BLaER1 treated with 17β-estradiol and CSF1 and Interleukin-3, amounts not matched to agents 10 nM and 100 nM (cell line): ENCODE results near the gene CAMKMT.

ENCODE experiments used
- H3K27ac ChIP-seq, 11 experiments: shearing (Covaris generic); formaldehyde crosslinking; 2 replicates each; pipeline ENCODE4 v1.8.1; 2022
- H3K27me3 ChIP-seq, 11 experiments: shearing (Covaris generic); formaldehyde crosslinking; 2 replicates each; pipeline ENCODE4 v1.8.1; 2022
- H3K36me3 ChIP-seq, 11 experiments: shearing (Covaris generic); formaldehyde crosslinking; 2 replicates each; pipeline ENCODE4 v1.8.1; 2022
- H3K4me1 ChIP-seq, 10 experiments: shearing (Covaris generic); formaldehyde crosslinking; 2 replicates each; pipeline ENCODE4 v1.8.1; 2022
- H3K4me2 ChIP-seq, 11 experiments: shearing (Covaris generic); formaldehyde crosslinking; 2 replicates each; pipeline ENCODE4 v1.8.1; 2022
- H3K4me3 ChIP-seq, 10 experiments: shearing (Covaris generic); formaldehyde crosslinking; 2 replicates each; pipeline ENCODE4 v1.8.1; 2022
- H3K9ac ChIP-seq, 11 experiments: shearing (Covaris generic); formaldehyde crosslinking; 2 replicates each; pipeline ENCODE4 v1.8.1; 2022
- H3K9me3 ChIP-seq, 11 experiments: shearing (Covaris generic); formaldehyde crosslinking; replicated peaks in 1 of 11; 2 replicates each; pipeline ENCODE4 v1.8.1; 2022
- H4K20me1 ChIP-seq, 11 experiments: shearing (Covaris generic); formaldehyde crosslinking; 2 replicates each; pipeline ENCODE4 v1.8.1; 2022
- Cebpa-rat ChIP-seq, 11 experiments: shearing (Covaris generic); IDR thresholded peaks; 2 replicates each; pipeline ENCODE4 v1.8.1; 2022

The CAMKMT gene

DNA sequence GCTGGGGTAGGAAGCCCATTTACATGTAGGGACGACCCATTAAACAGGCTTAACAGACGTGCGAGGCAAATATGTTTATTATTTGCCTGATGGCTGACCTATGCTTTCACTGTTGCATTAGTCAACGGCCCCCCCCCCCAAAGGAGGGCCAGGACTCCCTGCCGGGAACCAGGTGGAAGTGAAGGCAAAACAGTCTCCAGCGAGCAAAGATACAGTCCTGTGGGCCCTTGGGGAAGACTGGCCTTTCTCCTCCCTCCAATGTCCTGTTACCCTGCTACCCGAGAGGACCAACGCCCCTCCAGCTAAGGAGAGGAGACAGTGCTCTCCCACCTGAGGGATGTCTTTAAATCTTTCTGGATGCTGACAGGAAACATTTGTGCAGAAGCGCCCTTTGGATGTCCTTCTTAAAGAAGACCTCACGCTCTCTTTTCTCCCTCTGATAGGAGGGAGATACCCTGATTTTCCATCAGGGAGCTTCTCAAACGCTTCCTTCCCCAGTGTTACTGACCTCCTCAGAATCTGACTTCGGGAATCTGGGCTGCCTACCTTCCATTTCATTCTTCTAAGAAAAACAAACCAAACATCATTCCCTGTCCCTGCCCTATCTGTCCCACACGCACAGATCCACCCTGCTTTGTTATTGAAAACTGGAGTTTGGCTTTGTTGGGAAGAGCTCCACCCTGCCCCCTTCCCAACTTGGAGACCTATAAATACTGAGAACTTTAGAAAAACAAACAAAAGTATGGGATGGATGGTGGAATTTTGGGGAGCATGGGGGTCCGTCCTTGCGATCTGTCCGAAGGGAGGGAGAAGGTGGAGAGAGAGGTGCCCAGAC, 443.9 kb downstream of the CAMKMT start:
- H3K9ac ChIP-seq = no peak overlapping the region
- H3K36me3 ChIP-seq = no peaks in the 10 kb centered on the region
- H3K4me2 ChIP-seq = no peak overlapping the region
- H4K20me1 ChIP-seq = peaks cover 0 to 66% (median 36%) of the 10 kb centered on the region in 11 experiments; a peak in 17 of 22 replicates
- H3K27ac ChIP-seq = no peak overlapping the region
- H3K4me3 ChIP-seq = no peak overlapping the region
- H3K9me3 ChIP-seq = peaks cover 0 to 8% (median 0%) of the 10 kb centered on the region in 11 experiments; a peak in 4 of 22 replicates
- peaks cover 0 to 8% (median 0%) of the 10 kb centered on the region in 10 experiments; a peak in 1 of 20 replicates for H3K4me1 ChIP-seq
- peaks cover 91 to 99% (median 96%) of the 10 kb centered on the region in 11 experiments for H3K27me3 ChIP-seq
- no peak for TF ChIP-seq Cebpa-rat (IDR thresholded peaks at IDR 0.05)

DNA sequence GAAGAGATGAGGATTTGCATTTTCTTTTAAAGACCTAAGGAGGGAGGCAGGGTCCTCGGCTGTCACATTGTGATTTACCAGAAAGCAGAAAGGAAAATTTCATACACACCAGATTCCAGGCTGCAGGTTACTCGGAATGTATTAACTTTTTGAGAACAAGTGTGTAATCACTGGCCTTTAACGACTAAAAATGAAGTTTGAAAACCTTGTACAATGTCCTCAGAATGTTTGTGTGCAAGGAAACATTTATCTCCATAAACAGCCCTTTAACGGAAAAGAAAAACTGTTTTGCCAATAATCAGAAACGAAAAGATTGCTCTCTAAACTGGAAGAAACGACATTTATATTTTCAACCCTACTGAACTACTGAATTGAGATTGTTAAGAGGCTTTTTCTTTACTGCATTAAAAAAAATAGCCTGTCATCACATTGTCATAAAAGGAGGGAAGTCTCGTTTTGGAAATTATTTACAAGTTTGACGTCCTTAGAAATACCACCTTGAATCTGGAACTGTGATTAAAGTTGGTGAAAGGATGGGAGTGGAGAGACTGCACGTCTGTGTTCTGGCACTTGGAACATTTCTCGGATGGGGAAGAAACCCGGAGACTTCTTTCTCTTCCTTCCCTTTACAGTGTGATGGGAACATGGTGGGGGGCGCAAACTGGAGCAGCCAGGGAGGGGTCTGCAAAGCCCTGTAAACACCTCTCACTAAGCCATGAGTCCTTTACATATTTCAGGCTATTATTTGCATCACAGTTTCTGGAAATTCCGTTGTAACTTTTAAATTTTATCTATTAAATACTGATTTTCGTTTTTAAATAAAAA, 445.7 kb downstream of the CAMKMT start:
- Histone ChIP-seq H3K27ac (no peak overlapping the region), H3K4me3 (no peak overlapping the region), H3K36me3 (no peaks in the 10 kb centered on the region), H4K20me1 (peaks cover 0 to 49% (median 20%) of the 10 kb centered on the region in 11 experiments; a peak in 14 of 22 replicates), H3K9ac (no peak overlapping the region), H3K4me1 (0 out of 20 replicates have a peak, but pooled peaks cover 0 to 3% (median 0%) of the 10 kb centered on the region in 10 experiments), H3K9me3 (peaks cover 0 to 7% (median 0%) of the 10 kb centered on the region in 11 experiments; a peak in 4 of 22 replicates), H3K4me2 (no peak overlapping the region), H3K27me3 (peaks cover 73 to 88% (median 78%) of the 10 kb centered on the region in 11 experiments)
- no peak for TF ChIP-seq Cebpa-rat (IDR thresholded peaks at IDR 0.05)

DNA sequence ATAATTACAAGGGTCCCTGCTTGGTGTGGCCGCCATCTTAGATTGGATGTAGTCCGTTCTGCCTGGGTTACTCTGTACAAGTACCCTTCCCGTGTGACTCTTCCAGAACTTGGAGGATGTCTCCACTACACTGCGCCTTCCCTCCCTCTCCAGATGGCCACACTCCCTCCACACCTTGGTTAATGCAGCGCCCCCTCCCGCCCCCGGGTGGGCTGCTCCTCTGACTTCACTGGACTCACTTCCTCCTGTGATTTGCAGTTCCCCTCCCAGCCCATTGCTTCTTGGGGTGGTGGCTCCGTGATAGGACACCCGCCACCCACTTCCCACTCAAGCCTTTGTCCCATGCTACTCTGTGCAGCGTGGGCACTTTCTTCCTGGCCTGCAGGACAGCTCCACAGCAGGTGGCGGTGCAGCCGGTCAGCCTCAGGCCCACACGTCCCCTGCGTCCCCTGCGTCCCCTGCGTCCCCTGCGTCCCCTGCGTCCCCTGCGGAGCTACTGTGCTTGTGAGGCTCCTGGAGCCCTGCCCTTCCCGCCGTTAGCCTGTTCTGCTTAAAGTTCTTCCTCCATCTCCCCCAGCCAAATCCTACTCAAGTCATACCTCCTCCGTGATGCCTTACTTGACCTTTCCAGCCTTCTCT, 449.3 kb downstream of the CAMKMT start:
- Histone ChIP-seq H3K9ac (no peak overlapping the region), H3K4me1 (no peaks in the 10 kb centered on the region), H4K20me1 (peaks cover 0 to 17% (median 0%) of the 10 kb centered on the region in 11 experiments; a peak in 6 of 22 replicates), H3K27ac (no peak overlapping the region), H3K27me3 (peaks cover 37 to 52% (median 42%) of the 10 kb centered on the region in 11 experiments), H3K4me2 (no peak overlapping the region), H3K4me3 (no peak overlapping the region), H3K36me3 (no peaks in the 10 kb centered on the region), H3K9me3 (no peaks in the 10 kb centered on the region)
- no peak for TF ChIP-seq Cebpa-rat (IDR thresholded peaks at IDR 0.05)

DNA sequence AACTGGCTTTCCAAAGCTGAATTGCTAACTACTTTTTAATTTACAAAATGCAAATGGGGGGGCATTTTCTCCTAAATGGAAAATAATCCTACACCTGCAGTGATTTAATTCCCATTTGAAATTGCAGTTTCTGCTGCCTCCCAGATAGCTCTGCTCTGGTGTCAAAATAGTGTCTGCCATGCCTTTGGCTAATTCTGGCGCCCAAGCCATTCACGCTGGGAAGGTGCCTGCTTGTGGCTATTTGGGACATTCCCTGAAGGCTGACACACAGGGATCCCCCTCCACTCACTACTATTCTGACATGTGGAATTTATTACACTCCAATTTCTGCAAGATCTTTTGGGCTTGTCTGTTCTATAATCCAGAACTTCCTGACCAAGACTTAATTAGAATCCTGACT, 451.4 kb downstream of the CAMKMT start:
- TF ChIP-seq Cebpa-rat (IDR thresholded peaks at IDR 0.05) = no peak
- Histone ChIP-seq H3K36me3 (no peaks in the 10 kb centered on the region), H4K20me1 (no peaks in the 10 kb centered on the region; a peak in 1 of 22 replicates), H3K9me3 (no peaks in the 10 kb centered on the region), H3K4me2 (no peak overlapping the region), H3K27ac (no peak overlapping the region), H3K4me3 (no peak overlapping the region), H3K9ac (no peak overlapping the region), H3K27me3 (peaks cover 15 to 30% (median 21%) of the 10 kb centered on the region in 11 experiments), H3K4me1 (no peaks in the 10 kb centered on the region)

DNA sequence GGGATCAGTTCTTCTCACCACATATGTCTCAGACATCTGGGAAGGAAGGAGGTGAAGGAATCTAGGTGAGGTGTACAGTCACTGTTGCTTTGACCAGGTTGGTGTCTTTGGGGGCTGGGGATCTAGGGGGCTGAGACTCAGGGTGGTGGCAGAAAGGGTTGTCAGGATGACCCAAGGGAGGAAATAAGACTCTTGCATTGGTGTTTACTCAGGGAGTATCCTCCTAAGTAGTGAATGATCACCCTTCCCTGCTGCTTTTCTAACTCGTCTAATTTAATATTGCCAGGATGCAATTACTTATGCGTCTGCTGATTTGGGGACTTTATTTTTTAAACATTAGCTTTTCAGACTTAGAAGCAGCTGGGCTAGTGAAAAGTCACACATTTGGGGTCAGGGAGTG, 451.9 kb downstream of the CAMKMT start:
- Histone ChIP-seq H4K20me1 (no peaks in the 10 kb centered on the region), H3K9ac (no peak overlapping the region), H3K9me3 (no peaks in the 10 kb centered on the region), H3K4me3 (no peak overlapping the region), H3K4me1 (no peaks in the 10 kb centered on the region), H3K27me3 (peaks cover 10 to 25% (median 16%) of the 10 kb centered on the region in 11 experiments), H3K36me3 (no peaks in the 10 kb centered on the region), H3K4me2 (no peak overlapping the region), H3K27ac (no peak overlapping the region)
- TF ChIP-seq Cebpa-rat (IDR thresholded peaks at IDR 0.05) = no peak

DNA sequence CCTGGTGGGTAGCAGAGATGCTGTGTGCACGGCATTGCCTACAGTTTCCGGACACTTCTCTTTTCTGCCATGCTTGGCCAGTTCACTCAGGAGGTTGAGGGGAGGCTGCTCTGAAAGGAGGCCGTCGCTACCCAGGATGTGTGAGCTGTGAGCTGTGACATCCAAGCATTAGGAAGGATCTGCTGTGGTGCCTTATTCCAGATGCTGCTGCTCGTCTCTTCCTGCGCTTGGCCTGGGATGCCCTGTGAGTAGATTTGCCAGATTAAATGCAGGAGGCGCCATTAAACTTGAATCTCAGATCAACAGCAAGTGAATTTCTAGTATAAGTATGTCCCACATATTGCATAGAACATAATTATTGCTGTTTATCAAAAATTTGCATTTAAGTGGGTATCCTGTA, 455.5 kb downstream of the CAMKMT start:
- no peaks in the 10 kb centered on the region for H3K4me1 ChIP-seq
- H3K4me2 ChIP-seq = no peak overlapping the region
- no peaks in the 10 kb centered on the region for H3K27me3 ChIP-seq
- no peak overlapping the region for H3K4me3 ChIP-seq
- no peaks in the 10 kb centered on the region for H3K9me3 ChIP-seq
- H3K27ac ChIP-seq = no peak overlapping the region
- no peaks in the 10 kb centered on the region for H4K20me1 ChIP-seq
- TF ChIP-seq Cebpa-rat (IDR thresholded peaks at IDR 0.05) = no peak
- no peak overlapping the region for H3K9ac ChIP-seq
- no peaks in the 10 kb centered on the region for H3K36me3 ChIP-seq

DNA sequence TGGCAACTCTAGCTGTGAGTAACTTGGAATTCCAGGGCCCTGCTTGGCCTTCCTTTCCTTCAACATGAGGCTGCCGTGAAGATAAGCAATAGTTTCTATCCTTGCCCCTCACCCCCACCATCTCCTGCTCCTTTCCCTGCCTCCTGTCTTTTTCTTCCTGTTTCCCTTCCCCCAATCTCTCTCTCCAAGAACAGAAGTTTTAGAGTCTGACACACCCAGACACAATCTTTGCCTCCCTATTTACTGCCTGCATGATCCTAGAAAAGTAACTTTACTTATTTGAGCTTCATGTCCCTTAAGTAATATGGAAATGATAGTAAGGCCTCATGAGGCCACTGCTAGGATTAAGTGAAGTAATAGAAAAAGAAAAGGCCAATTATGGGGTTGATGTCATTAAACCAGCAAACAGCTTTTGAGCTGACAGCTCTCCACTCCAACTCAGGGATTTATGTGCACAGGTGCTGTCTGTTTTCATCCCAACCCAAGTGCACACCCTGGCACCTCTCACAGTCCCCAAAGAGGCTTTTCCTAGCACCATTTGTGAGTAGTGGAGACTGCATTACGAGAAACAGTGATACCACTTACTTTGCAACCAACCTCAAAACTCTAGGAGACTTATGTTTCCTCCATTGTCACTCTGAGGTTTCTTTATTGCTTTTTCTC, 456.1 kb downstream of the CAMKMT start:
- H3K4me1 ChIP-seq = no peaks in the 10 kb centered on the region
- no peak for TF ChIP-seq Cebpa-rat (IDR thresholded peaks at IDR 0.05)
- no peak overlapping the region for H3K4me2 ChIP-seq
- no peak overlapping the region for H3K4me3 ChIP-seq
- H3K27ac ChIP-seq = no peak overlapping the region
- H3K9me3 ChIP-seq = no peaks in the 10 kb centered on the region
- no peaks in the 10 kb centered on the region for H3K36me3 ChIP-seq
- no peaks in the 10 kb centered on the region for H3K27me3 ChIP-seq
- H4K20me1 ChIP-seq = no peaks in the 10 kb centered on the region
- no peak overlapping the region for H3K9ac ChIP-seq

DNA sequence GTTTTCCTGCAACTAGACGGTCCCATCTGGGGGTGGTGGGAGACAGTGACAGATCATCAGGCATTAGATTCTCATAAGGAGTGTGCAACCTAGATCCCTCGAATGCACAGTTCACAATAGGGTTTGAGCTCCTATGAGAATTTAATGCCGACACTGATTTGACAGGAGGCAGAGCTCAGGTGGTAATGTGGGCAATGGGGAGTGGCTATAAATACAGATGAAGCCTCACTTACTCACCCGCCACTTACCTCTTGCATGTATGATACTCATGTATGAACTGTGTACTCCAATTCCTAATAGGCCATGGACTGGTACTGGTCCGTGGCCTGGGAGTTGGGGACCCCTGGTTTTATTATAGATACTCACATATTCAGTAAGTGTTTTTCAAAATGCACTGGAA, 457.3 kb downstream of the CAMKMT start:
- Histone ChIP-seq H3K4me2 (no peak overlapping the region), H3K27me3 (no peaks in the 10 kb centered on the region), H4K20me1 (no peaks in the 10 kb centered on the region), H3K36me3 (no peaks in the 10 kb centered on the region), H3K9ac (no peak overlapping the region), H3K27ac (no peak overlapping the region), H3K4me3 (no peak overlapping the region), H3K9me3 (no peaks in the 10 kb centered on the region), H3K4me1 (peaks cover 0 to 1% (median 0%) of the 10 kb centered on the region in 10 experiments; a peak in 3 of 20 replicates)
- TF ChIP-seq Cebpa-rat (IDR thresholded peaks at IDR 0.05) = no peak
